ENCODE results near the gene GABARAP.

Gene GABARAP

DNA sequence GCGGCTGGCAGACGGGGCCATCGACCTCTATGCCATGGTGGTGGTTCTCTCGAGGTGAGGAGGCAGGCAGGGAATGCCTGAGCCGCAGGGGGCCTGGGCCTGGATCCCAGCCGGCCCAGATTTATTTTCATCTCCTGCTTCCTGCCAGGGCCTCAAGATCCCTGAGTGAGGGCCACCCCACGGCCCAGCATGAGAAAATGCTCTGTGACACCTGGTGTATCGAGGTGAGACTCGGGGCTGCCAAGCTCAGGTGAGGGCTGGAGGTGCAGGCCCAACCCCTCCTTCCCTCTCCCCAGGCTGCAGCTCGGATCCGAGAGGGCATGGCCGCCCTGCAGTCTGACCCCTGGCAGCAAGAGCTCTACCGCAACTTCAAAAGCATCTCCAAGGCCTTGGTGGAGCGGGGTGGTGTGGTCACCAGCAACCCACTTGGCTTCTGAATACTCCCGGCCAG lies 17.6 kb downstream of the GABARAP start:
- no peak for DNase-seq (ENCODE audit: low read depth)
- H3K4me3 ChIP-seq (ENCODE audit: low read length) = no peak overlapping the region
- TF ChIP-seq, protein P1, sequence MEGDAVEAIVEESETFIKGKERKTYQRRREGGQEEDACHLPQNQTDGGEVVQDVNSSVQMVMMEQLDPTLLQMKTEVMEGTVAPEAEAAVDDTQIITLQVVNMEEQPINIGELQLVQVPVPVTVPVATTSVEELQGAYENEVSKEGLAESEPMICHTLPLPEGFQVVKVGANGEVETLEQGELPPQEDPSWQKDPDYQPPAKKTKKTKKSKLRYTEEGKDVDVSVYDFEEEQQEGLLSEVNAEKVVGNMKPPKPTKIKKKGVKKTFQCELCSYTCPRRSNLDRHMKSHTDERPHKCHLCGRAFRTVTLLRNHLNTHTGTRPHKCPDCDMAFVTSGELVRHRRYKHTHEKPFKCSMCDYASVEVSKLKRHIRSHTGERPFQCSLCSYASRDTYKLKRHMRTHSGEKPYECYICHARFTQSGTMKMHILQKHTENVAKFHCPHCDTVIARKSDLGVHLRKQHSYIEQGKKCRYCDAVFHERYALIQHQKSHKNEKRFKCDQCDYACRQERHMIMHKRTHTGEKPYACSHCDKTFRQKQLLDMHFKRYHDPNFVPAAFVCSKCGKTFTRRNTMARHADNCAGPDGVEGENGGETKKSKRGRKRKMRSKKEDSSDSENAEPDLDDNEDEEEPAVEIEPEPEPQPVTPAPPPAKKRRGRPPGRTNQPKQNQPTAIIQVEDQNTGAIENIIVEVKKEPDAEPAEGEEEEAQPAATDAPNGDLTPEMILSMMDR (conservative IDR thresholded peaks at IDR 0.05; ENCODE audit: low read length) = no peak

DNA sequence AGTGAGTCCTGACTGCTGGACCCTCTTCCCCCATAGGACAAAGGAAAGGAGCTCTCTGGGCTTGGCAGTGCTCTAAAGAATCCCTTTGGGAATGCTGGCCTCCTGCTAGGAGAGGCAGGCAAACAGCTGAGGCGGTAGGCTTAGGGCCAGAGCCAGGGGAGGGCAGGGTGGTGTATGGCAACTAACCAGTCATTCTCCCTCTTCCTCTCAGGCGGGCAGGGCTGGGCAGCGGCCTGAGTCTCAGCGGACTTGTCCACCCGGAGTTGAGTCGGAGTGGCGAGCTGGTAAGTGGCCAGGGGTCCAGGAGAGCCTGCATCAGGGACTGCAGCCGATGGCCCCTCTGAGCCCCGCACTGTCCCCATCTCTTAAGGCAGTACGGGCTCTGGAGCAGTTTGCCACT lies 18.1 kb downstream of the GABARAP start:
- H3K4me3 ChIP-seq (ENCODE audit: low read length) = no peak overlapping the region
- no peak for DNase-seq (ENCODE audit: low read depth)
- TF ChIP-seq, protein P1 (conservative IDR thresholded peaks at IDR 0.05; ENCODE audit: low read length) = no peak

DNA sequence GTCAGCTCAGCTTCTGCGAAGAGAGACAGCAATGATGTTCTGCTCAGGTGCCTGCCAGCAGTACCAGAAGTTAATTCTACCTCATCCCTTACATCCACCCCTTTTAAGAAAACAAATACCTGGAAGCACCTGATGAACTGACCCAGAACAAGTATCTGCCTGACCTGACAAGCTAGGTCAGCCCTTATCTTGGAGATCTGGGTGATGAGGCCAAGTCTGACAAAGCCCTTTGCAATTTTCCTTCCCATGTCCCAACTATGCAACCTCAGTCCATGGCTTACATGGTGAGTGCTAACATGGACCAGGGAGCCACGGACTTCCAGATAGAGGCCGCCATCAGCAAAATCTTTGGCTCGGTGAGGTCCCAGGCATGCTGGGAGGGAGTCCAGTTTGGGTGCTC lies 18.9 kb downstream of the GABARAP start:
- TF ChIP-seq, protein P1 (conservative IDR thresholded peaks at IDR 0.05; ENCODE audit: low read length) = no peak
- no peak for DNase-seq (ENCODE audit: low read depth)
- no peak overlapping the region for H3K4me3 ChIP-seq (ENCODE audit: low read length)

DNA sequence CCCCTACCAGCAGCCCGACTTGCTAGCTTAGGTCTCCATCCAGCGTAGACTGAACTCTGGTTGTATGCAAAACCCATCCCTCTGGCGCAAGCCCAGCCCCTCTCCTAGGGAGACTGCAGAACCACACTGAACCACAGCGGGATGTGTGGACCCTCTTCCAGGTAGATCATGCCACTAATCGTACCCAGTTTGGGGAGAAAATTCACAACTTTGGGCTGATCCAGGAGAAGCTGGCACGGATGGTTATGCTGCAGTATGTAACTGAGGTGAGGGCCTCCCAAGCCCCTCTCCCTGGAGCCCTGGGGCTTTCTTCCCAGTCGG lies 19.3 kb downstream of the GABARAP start:
- TF ChIP-seq, protein P1 (conservative IDR thresholded peaks at IDR 0.05; ENCODE audit: low read length) = no peak

DNA sequence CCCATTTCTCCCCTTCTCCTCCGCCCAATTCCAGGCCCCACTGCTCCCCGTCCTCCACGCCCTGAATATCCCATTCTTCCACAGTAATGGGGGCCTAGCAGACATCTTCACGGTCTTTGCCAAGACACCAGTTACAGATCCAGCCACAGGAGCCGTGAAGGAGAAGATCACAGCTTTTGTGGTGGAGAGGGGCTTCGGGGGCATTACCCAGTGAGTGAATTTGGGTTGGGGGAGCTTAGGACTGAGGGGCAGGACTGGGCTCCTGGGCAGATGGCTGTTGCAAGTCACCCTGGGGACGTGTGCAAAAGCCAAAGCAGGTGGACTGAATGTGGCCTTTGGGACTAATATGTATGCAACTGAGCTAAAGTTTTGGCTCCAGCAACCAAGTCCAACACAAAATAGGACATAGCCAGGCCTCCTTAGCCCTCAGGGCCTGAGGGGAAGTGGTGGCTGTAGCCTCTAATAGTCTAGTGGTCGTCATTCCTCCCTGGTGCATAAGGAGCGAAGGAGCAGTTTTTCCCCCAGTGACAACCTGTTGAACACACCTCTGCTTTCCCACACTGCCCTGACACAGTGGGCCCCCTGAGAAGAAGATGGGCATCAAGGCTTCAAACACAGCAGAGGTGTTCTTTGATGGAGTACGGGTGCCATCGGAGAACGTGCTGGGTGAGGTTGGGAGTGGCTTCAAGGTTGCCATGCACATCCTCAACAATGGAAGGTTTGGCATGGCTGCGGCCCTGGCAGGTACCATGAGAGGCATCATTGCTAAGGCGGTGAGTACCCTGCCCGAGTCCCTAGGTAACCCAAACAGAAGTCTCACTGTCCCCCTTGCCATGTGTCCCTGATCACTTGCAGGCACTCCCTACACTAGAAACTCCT lies 19.9 kb downstream of the GABARAP start:
- no peak for DNase-seq (ENCODE audit: low read depth)
- TF ChIP-seq, protein P1 (conservative IDR thresholded peaks at IDR 0.05; ENCODE audit: low read length) = no peak
- no peak overlapping the region for H3K4me3 ChIP-seq (ENCODE audit: low read length)

More for the DNA sequence above, 19.3 kb downstream of the GABARAP start:
- no peak for DNase-seq (ENCODE audit: low read depth)
- no peak overlapping the region for H3K4me3 ChIP-seq (ENCODE audit: low read length)

DNA sequence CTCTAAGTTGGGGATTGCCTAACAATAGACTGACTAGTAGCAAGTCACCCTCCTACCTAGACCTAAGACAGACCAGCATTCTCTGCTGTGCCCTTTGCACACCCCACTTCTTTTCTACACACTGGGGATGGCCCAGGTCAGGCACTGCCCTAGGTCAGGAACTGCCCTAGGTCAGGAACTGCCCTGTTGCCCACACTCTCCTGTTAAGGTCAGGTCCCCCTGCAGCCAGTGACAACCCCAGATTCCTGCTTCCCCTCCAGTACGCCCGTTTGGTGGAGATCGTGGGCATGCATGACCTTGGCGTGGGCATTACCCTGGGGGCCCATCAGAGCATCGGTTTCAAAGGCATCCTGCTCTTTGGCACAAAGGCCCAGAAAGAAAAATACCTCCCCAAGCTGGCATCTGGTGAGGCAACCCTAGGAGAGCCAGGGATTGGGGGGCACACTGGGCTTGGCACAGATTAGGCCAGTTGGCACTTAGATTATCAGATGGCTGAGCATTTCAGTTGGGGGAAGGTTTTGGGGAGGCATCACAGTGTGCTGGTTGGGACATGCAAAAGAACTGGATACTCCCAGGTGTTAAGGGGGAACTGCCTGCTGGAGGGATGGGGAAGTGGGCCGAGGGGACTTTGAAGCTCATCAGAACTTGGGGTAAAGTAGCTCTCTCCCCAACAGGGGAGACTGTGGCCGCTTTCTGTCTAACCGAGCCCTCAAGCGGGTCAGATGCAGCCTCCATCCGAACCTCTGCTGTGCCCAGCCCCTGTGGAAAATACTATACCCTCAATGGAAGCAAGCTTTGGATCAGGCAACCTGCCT lies 20.8 kb downstream of the GABARAP start:
- DNase-seq (ENCODE audit: low read depth) = no peak
- H3K4me3 ChIP-seq (ENCODE audit: low read length) = peak overlapping the region; percentile 82; the same call in 1 of the 2 replicates
- TF ChIP-seq, protein P1 (conservative IDR thresholded peaks at IDR 0.05; ENCODE audit: low read length) = no peak
